ENCODE measurements around the gene KIF1B.

DNA sequence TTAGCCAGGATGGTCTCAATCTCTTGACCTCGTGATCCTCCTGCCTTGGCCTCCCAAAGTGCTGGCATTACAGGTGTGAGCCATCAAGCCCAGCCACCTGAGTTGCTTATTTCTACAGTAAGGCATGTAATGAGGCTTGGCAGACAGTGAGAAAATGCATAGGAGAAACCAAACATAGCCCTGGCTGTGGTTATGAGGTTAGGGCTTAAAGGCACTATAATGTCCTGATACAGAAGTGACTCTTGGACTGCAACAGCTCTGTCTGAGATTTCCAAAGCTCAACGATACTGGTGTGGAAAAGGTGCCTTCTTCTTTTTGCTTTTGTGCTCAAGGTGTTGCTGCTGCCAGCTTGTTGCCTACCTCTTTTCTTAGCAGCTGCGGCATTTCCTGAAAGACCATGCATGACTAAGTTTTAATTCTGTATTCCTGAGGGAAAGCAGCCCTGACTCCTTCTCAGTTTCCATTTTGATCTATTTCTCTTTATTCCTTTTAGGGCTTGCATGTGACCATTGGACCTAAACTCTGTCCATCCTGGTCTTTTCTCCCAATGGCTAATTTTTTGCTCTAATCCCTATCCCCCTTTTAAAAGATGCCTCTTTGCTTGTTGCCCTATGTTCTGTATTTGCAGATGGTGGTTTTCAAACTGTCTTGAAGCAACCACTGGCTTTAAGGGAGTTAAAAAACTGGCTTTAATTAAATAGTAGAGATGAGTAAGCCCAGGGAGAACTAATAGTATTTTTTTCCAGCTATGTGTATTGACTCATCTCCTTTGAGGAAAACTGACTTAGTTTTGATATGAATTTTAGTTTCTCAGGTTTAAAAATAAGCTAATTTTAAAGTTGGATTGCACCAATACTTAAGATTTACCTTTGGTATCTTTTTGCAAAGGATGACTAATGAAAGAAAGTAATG, 70.3 kb downstream of the KIF1B start:
- no peak for TF ChIP-seq FOXA1 (IDR thresholded peaks at IDR 0.05)
- TF ChIP-seq TARDBP (IDR thresholded peaks at IDR 0.05): no peak
- no peak for TF ChIP-seq BHLHE40 (IDR thresholded peaks at IDR 0.05; ENCODE audit: borderline replicate concordance)
- no peak for TF ChIP-seq ELF4 (IDR thresholded peaks at IDR 0.05)
- TF ChIP-seq SP1 (IDR thresholded peaks at IDR 0.05): no peak
